ENCODE measurements around the gene ENGASE.

The ENGASE gene

GRCh38 chr17:79117905-79118487 is 43.4 kb downstream of the ENGASE start:
- no peak overlapping the region for H3K9ac ChIP-seq (ENCODE audit: low read length)
- H3K4me2 ChIP-seq (ENCODE audit: low read length): no peak overlapping the region
- no peaks in the 10 kb centered on the region for H3K9me3 ChIP-seq (ENCODE audit: low read length)
- TF ChIP-seq CTCF (IDR thresholded peaks at IDR 0.05; ENCODE audit: low read length): no peak
- H4K20me1 ChIP-seq (ENCODE audit: insufficient read depth, low read length): no peaks in the 10 kb centered on the region
- no peak overlapping the region for H3K4me3 ChIP-seq (ENCODE audit: low read depth, low read length, poor library complexity, severe bottlenecking)
- H3F3A ChIP-seq (ENCODE audit: insufficient read depth, low read length): no peaks in the 10 kb centered on the region
- no peak overlapping the region for H3K27ac ChIP-seq (ENCODE audit: low read depth, low read length, poor library complexity, severe bottlenecking)
- H3K36me3 ChIP-seq (ENCODE audit: insufficient read depth, low read length): no peaks in the 10 kb centered on the region
- no peaks in the 10 kb centered on the region for H3K9me2 ChIP-seq (ENCODE audit: low read depth, low read length)
- H3K27me3 ChIP-seq (ENCODE audit: insufficient read depth, low read length): peaks cover 3% of the 10 kb centered on the region; the same call in 1 of the 2 replicates
- H3K79me2 ChIP-seq (ENCODE audit: insufficient read depth, low read length): no peaks in the 10 kb centered on the region
- no peaks in the 10 kb centered on the region for H3K4me1 ChIP-seq (ENCODE audit: insufficient read depth, low read length, severe bottlenecking)
- H2AFZ ChIP-seq (ENCODE audit: low read length): no peak overlapping the region

- Histone ChIP-seq H3K79me2 (ENCODE audit: insufficient read depth, low read length) (no peaks in the 10 kb centered on the region), H3K36me3 (ENCODE audit: insufficient read depth, low read length) (no peaks in the 10 kb centered on the region), H3K9me2 (ENCODE audit: low read depth, low read length) (no peaks in the 10 kb centered on the region), H3K9ac (ENCODE audit: low read length) (no peak overlapping the region), H4K20me1 (ENCODE audit: insufficient read depth, low read length) (no peaks in the 10 kb centered on the region), H2AFZ (ENCODE audit: low read length) (no peak overlapping the region), H3K4me3 (ENCODE audit: low read depth, low read length, poor library complexity, severe bottlenecking) (no peak overlapping the region), H3K4me2 (ENCODE audit: low read length) (no peak overlapping the region), H3K27me3 (ENCODE audit: insufficient read depth, low read length) (no peaks in the 10 kb centered on the region), H3K4me1 (ENCODE audit: insufficient read depth, low read length, severe bottlenecking) (no peaks in the 10 kb centered on the region), H3F3A (ENCODE audit: insufficient read depth, low read length) (no peaks in the 10 kb centered on the region), H3K9me3 (ENCODE audit: low read length) (no peaks in the 10 kb centered on the region), H3K27ac (ENCODE audit: low read depth, low read length, poor library complexity, severe bottlenecking) (no peak overlapping the region)
- TF ChIP-seq CTCF (IDR thresholded peaks at IDR 0.05; ENCODE audit: low read length): no peak
These were observed 44.3 kb downstream of the ENGASE start for GRCh38 chr17:79118924-79119323.

- H2AFZ ChIP-seq (ENCODE audit: low read length): no peak overlapping the region
- no peaks in the 10 kb centered on the region for H3K36me3 ChIP-seq (ENCODE audit: insufficient read depth, low read length)
- H3K9me3 ChIP-seq (ENCODE audit: low read length): no peaks in the 10 kb centered on the region
- H3K79me2 ChIP-seq (ENCODE audit: insufficient read depth, low read length): no peaks in the 10 kb centered on the region
- TF ChIP-seq EZH2 (IDR thresholded peaks at IDR 0.05; ENCODE audit: borderline replicate concordance, low read length): no peak
- no peak for TF ChIP-seq CTCF (IDR thresholded peaks at IDR 0.05; ENCODE audit: low read length)
- H3K27ac ChIP-seq (ENCODE audit: low read depth, low read length, poor library complexity, severe bottlenecking): no peak overlapping the region
- no peaks in the 10 kb centered on the region for H3K27me3 ChIP-seq (ENCODE audit: insufficient read depth, low read length)
- H3K9me2 ChIP-seq (ENCODE audit: low read depth, low read length): no peaks in the 10 kb centered on the region
- no peak overlapping the region for H3K4me2 ChIP-seq (ENCODE audit: low read length)
- no peaks in the 10 kb centered on the region for H3K4me1 ChIP-seq (ENCODE audit: insufficient read depth, low read length, severe bottlenecking)
- H3F3A ChIP-seq (ENCODE audit: insufficient read depth, low read length): no peaks in the 10 kb centered on the region
- H3K9ac ChIP-seq (ENCODE audit: low read length): no peak overlapping the region
- H4K20me1 ChIP-seq (ENCODE audit: insufficient read depth, low read length): no peaks in the 10 kb centered on the region
- H3K4me3 ChIP-seq (ENCODE audit: low read depth, low read length, poor library complexity, severe bottlenecking): no peak overlapping the region
These were observed 45.6 kb downstream of the ENGASE start for GRCh38 chr17:79120259-79120658.

Data from OCI-LY1 (cell line).